HPDE6-E6E7 (cell line): ENCODE data around the gene GRXCR2.
"Not testable (repeated sequence)": the region's sequence is repeated elsewhere in the genome, so short reads cannot be mapped to it uniquely, and the experiment has no call there.

Source experiments
- DNase-seq: peaks from one replicate; pipeline ENCODE4 v3.0.0; 2011; ENCODE audit warnings: missing footprints; ENCODE audit errors: extremely low spot score

The GRXCR2 gene

GRCh38 chr5:145872914-145873313 is at the start of gene GRXCR2:
GRXCR2 (minus strand) TSS chr5:145873014; CDS start chr5:145872968, 46 bp downstream.
- no peak for DNase-seq

DNA sequence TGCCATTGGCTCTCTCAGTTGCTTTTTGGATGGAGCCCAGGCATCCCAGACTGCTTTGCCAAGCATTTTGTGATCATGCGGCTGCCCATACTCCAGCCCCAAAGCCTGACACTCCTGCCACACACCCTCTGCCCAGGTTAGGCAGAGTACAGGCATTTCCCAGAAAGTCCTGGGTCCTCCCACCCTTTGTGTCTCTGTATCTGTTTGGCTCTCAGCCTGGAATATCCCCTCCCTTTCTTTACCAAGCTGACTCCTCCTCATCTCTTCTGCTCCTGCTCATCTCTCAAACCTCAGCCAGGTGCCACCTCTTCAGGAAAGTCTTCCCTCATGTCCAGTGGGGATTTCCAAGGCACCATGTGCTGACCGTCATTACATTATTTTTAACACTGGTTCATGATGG is 49.2 kb upstream of the GRXCR2 start:
- DNase-seq, result no peak

DNA sequence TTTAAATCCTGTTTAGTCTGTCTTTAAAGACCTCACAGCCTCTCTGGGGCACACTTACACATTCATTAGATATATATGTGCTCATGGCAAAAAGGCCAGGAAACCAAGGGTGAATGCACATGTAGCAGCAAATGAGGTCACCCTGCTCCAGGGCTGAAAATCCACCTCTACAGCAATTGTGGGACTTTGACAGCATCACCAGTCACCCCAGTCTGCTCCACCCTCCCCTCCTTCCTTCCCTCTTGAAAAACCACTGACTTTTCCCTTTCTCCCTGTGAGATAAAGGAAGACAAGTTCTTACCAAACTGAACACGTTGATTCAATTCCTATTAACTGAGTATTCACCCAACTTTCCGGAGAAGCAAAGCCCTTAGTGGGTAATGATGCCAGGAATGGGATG is 48.4 kb upstream of the GRXCR2 start:
- DNase-seq, result peak; percentile 48

- no peak for DNase-seq
These were observed 47.9 kb upstream of the GRXCR2 start for GRCh38 chr5:145920542-145921210.

DNA sequence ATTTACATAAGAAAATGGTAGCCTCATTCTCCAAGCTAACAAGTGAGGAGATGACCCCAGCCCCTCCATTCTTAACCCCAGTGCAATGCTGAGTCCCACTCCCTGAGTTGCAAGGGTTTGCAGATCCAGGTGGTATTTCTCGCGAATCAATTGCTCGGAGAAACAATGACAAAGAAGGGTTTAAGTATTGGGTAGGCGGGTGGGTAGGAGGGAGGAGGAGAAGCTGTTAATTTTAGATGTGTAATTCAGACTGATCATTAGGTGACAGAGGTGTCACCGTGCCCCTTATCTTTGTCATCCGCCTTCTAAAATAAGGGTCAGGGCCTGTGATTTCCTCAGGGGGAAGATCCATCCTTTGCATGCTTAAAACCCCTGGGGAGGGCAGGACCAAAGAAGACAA is 46.6 kb upstream of the GRXCR2 start:
- no peak for DNase-seq

DNA sequence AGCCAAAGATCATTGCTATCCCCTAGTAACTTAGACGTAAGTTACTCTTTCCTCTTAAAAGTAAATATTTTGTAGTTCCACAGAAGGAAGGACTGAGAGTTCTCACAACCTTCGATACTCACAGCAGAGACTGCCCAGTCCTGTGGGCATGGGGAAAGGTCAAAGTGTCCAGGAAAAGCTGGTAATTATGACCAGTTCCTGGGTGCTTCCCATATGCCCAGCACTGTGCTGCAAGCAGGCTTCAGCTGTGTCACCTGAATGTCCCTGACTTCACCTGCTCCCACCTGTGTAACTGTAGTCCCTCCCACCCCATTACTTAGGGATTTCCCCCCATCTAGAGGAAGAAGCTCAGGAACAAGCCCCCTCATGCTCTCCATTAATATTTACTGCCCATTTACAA is 45.6 kb upstream of the GRXCR2 start:
- no peak for DNase-seq

GRCh38 chr5:145917288-145917687 is 44.5 kb upstream of the GRXCR2 start:
- DNase-seq, result no peak

DNA sequence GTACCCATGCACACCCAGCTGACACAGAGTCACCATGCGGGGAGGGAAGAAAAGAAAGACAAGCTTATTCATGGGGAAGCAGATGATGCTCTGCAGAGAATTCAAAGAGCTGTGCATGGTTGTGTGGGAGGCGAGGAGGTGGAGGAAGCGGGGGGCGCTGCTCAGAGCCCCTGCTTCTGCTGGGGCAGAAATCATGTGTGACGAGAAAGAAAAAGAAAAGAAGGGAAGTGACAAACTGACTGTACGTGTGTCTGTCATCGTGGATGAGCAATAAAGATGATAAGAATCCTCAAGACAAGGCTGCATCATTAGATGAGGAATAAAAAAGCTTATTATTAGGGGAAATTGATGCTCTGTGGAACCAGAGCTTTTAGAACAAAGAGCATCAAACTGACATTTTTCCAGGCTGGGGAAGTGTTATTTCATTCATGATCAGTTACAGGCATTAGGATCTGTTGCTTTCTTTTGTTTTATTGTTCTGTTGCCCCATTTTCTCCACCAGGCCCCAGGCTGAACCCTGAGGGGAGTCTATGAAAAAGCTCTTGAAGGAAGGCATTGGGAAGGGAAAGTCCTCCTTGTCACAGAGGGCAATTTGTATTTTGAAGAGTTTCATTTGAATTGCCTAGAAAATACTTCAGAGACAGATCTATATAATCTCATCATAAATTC is 43.3 kb upstream of the GRXCR2 start:
- DNase-seq, result no peak

DNA sequence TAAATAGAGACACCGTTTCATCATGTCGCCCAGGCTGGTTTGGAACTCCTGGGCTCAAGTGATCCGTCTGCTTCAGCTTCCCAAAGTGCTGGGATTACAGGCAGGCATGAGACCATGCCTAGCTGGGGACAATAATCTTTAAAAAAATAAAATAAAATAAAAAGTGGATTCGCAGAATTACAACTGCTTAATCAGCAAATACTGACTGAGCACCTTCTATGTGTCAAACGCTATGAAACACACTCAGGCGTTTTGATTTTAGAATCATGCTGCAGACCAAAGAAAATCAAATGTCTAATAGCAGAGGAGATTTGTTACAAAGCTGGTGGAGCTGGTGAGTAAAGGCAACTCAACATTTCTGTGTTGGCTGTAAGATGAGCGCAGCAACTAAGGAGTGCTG is 40.9 kb upstream of the GRXCR2 start:
- no peak for DNase-seq

DNA sequence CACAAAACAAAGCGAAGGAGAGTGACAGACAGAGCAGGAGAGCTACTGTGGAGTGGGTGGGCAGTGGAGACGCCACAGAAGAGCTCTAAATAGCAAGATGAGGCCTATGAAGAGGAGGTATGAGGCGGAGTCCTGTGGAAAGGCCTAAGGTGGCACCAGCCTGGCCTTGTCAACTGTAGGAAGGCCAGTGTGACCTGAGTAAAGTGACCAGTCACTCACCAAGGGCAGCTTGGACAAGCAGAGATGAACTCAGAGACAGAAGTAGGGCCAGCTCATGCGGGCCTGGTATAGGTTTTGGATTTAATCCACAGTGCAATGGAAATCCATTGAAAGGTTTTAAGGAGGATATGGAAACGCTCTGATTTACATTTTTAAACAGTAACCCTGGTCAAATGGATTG is 39.8 kb upstream of the GRXCR2 start:
- no peak for DNase-seq

- no peak for DNase-seq
These were observed 39.2 kb upstream of the GRXCR2 start for GRCh38 chr5:145912019-145912418.

DNA sequence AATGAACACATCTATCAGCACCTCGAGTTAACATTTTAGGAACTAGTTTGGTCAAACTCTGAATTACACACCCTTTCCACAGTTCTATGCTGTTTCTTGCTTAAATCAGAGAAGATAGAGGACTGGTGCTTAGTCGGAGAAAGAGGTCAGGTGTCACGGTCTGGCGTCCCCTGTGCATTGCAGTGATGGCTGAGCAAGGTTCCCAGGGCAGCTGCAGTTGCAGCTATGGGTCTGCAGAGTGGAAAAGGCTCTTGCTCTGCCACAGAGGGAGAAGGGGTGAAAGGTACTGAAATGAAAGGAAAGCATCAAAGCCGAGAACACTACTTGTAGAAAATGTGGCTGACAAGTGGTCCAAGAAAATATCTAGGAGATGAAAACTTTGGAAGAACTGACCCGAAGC is 38.4 kb upstream of the GRXCR2 start:
- DNase-seq, result no peak

GRCh38 chr5:145908206-145908960 is 35.6 kb upstream of the GRXCR2 start:
- no peak for DNase-seq

GRCh38 chr5:145906401-145906800 is 33.6 kb upstream of the GRXCR2 start:
- no peak for DNase-seq

- no peak for DNase-seq
These were observed 31.9 kb upstream of the GRXCR2 start for GRCh38 chr5:145904743-145905142.

DNA sequence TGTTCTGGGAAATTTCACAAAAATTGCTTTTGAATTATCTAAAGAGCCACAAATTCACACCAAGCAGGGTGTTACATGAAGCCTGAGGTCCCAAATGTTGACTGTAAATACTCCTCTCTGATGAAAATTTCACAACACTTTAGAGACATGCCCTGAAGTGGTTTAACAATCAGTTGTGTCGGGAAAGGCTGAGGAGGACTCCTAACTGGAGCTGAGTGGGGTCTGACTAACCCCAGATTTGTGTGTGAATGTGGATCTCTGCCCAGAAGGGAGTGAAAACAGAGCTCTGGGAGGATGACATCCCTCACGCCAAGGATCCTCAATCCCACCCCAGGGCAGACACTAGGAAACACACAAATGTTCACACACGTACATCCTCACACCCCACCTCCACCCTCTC is 31.1 kb upstream of the GRXCR2 start:
- no peak for DNase-seq

- no peak for DNase-seq
These were observed 30.3 kb upstream of the GRXCR2 start for GRCh38 chr5:145903113-145903512.

DNA sequence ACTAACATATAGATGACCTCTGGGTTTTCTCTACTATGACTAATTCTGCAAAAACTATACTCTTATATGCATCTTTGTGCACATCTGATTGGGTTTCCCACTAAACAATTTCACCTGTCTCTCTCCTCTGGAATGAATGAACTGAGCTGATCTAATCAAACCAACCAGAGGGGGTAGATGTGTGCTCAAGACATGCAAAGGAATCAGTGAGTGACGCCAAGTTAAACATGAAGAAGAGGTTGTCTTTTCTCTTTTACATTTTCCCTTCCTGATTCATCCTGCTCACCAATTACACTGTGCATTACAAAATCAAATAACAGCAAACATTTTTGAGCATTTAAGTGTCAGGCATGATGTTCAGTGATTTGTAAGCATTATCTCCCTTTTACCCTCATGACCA is 29.6 kb upstream of the GRXCR2 start:
- DNase-seq, result no peak

DNA sequence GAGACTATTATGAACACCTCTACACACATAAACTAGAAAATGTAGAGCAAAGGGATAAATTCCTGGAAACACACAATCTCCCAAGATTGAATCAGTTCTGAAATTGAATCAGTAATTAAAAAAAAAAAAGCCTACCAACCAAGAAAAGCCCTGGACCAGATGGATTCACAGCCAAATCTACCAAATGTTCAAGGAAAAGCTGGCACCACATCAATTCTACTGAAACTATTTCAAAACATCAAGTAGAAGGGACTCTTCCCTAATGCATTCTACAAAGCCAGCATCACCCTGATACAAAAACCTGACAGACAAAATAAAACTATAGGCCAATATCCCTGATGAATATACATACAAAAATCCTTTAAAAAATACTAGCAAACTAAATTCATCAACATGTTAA is 25.4 kb upstream of the GRXCR2 start:
- no peak for DNase-seq

GRCh38 chr5:145891378-145891777 is 18.6 kb upstream of the GRXCR2 start:
- DNase-seq, result not testable (repeated sequence)

DNA sequence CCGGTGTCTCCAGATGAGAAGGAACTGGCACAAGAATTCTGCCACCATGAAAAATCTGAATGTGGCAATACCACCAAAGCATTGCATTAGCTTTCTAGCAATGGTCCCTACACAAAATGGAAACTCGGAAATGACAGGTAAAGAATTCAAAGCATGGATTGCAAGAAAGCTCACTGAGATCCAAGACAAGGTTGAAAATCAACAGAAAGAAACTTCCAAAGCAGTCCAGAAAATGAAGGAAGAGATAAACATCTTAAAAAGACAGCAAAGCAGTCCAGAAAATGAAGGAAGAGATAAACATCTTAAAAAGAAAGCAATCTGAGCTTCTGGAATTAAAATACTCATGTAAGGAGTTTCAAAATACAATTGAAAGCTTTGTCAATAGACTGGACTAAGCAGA is 16.8 kb upstream of the GRXCR2 start:
- DNase-seq, result no peak

GRCh38 chr5:145887976-145888574 is 15.3 kb upstream of the GRXCR2 start:
- DNase-seq, result peak; percentile 55

- DNase-seq, result no peak
These were observed 14.4 kb upstream of the GRXCR2 start for GRCh38 chr5:145887217-145887616.
